Activated CD4-positive, alpha-beta T cell treated with anti-CD3 and anti-CD28 coated beads, Interleukin-2, amount 50 U/mL, for 4 hours (primary cell): ENCODE data around the gene TRAF6.
"Not testable (repeated sequence)": the region's sequence is repeated elsewhere in the genome, so short reads cannot be mapped to it uniquely, and the experiment has no call there.

Experiments used
- DNase-seq, 2 experiments: peaks; one replicate each; pipeline ENCODE4 v3.0.0-alpha.2; 2020

The TRAF6 gene

GRCh38 chr11:36509694-36510593, at the start of gene TRAF6:
Gene TRAF6 (minus strand): TSS chr11:36510272. CDS start chr11:36501515, 8,757 bp downstream.
- peak; percentile 85 to 86 for DNase-seq

- no peak for DNase-seq
Measured at GRCh38 chr11:36558571-36559413, 48.7 kb upstream of the TRAF6 start.

GRCh38 chr11:36557991-36558390, 47.9 kb upstream of the TRAF6 start:
- DNase-seq, result no peak

GRCh38 chr11:36557390-36557789, 47.3 kb upstream of the TRAF6 start:
- DNase-seq, result not testable (repeated sequence)

GRCh38 chr11:36550385-36551115, 40.5 kb upstream of the TRAF6 start:
- DNase-seq, result no peak

- peak in 1 of 2 experiments; percentile 1 for DNase-seq
Measured at GRCh38 chr11:36540998-36541397, 30.9 kb upstream of the TRAF6 start.

- DNase-seq, result no peak
Measured at GRCh38 chr11:36534276-36534840, 24.3 kb upstream of the TRAF6 start.

- no peak for DNase-seq
Measured at GRCh38 chr11:36532941-36533601, 23.0 kb upstream of the TRAF6 start.

- no peak for DNase-seq
Measured at GRCh38 chr11:36530840-36531239, 20.8 kb upstream of the TRAF6 start.

GRCh38 chr11:36513965-36514364, 3.9 kb upstream of the TRAF6 start:
- DNase-seq, result no peak

GRCh38 chr11:36512016-36512415, 1.9 kb upstream of the TRAF6 start:
- no peak for DNase-seq

- not testable (repeated sequence) for DNase-seq
Measured at GRCh38 chr11:36511062-36511461, 990 bp upstream of the TRAF6 start.

- no peak for DNase-seq
Measured at GRCh38 chr11:36510594-36510942, 496 bp upstream of the TRAF6 start.

GRCh38 chr11:36509201-36509639, 852 bp downstream of the TRAF6 start:
- peak; percentile 38 to 51 for DNase-seq

- no peak for DNase-seq
Measured at GRCh38 chr11:36508743-36509142, 1.3 kb downstream of the TRAF6 start.

GRCh38 chr11:36507824-36508489, 2.1 kb downstream of the TRAF6 start:
- DNase-seq, result no peak

- DNase-seq, result no peak
Measured at GRCh38 chr11:36501236-36501635, 8.8 kb downstream of the TRAF6 start.

- no peak for DNase-seq
Measured at GRCh38 chr11:36500315-36500721, 9.8 kb downstream of the TRAF6 start.

GRCh38 chr11:36499315-36499714, 10.8 kb downstream of the TRAF6 start:
- no peak for DNase-seq

- no peak for DNase-seq
Measured at GRCh38 chr11:36498721-36499120, 11.4 kb downstream of the TRAF6 start.

GRCh38 chr11:36493332-36493731, 16.7 kb downstream of the TRAF6 start:
- no peak for DNase-seq
